H1 (cell line): Measurements from ENCODE around the gene GRK3. TPM values are rescaled to one million over a fixed set of nuclear protein-coding genes. Genes with fewer than 3 reads are reported as not detected.
"Not testable (repeated sequence)": the region's sequence is repeated elsewhere in the genome, so short reads cannot be mapped to it uniquely, and the experiment has no call there.

ENCODE experiments used
- CTCF ChIA-PET: fragments of 300-600 bp; sonication (Branson Sonifier 250); formaldehyde crosslinking; loops from one replicate; lab custom pipeline; 2021; ENCODE audit not compliant: partially characterized antibody; lab: Charles Lee
- POLR2A ChIA-PET: fragments of 300-600 bp; sonication (Branson Sonifier 250); formaldehyde crosslinking; loops from one replicate; lab custom pipeline; 2021; ENCODE audit warnings: inconsistent platforms; ENCODE audit not compliant: partially characterized antibody; lab: Charles Lee
- DNase-seq, 2 experiments: peaks; one replicate each; pipeline versions ENCODE4 v3.0.0 to v3.0.0-alpha.2; 2010 to 2022; ENCODE audit warnings: low spot score in 2 of 2, low read depth in 1 of 2, mixed read lengths in 1 of 2
- FAIRE-seq: peaks from 2 replicates; lab custom pipeline; 2011; peaks lifted over from hg19 to GRCh38; lab: Jason Lieb, UNC
- H2AFZ ChIP-seq: 2 replicates; pipeline ENCODE4 v1.8.1; 2012; ENCODE audit warnings: low read length, inconsistent platforms
- H2AK5ac ChIP-seq: 2 replicates; pipeline ENCODE4 v1.6.1; 2013; ENCODE audit warnings: low read depth, low read length
- H2BK120ac ChIP-seq: replicated peaks from 2 replicates; pipeline ENCODE3; 2013; ENCODE audit warnings: low read depth, low read length, inconsistent platforms
- H2BK12ac ChIP-seq: 2 replicates; pipeline ENCODE4 v1.6.1; 2013; ENCODE audit warnings: low read depth, low read length
- H2BK15ac ChIP-seq: 2 replicates; pipeline ENCODE4 v1.6.1; 2013; ENCODE audit warnings: low read length
- H2BK20ac ChIP-seq: 2 replicates; pipeline ENCODE4 v1.6.1; 2013; ENCODE audit warnings: low read length
- H2BK5ac ChIP-seq: 2 replicates; pipeline ENCODE4 v1.6.1; 2013; ENCODE audit warnings: low read depth, low read length
- H3K14ac ChIP-seq: 2 replicates; pipeline ENCODE4 v1.6.1; 2013; ENCODE audit warnings: inconsistent platforms; ENCODE audit not compliant: insufficient read length
- H3K18ac ChIP-seq: 2 replicates; pipeline ENCODE4 v1.6.1; 2013; ENCODE audit warnings: low read length; ENCODE audit errors: extremely low read depth
- H3K23ac ChIP-seq: 2 replicates; pipeline ENCODE4 v1.6.1; 2013; ENCODE audit warnings: inconsistent platforms; ENCODE audit not compliant: insufficient read length
- H3K23me2 ChIP-seq: 2 replicates; pipeline ENCODE4 v1.6.1; 2013; ENCODE audit warnings: low read depth, low read length
- H3K27ac ChIP-seq: 2 replicates; pipeline ENCODE4 v1.6.1; 2011; ENCODE audit warnings: low read depth, low read length, inconsistent platforms
- H3K27me3 ChIP-seq, 4 experiments: replicated peaks in 1 of 4; 1 replicate in 1 of 4; 2 replicates in 3 of 4; pipeline versions ENCODE4 v1.6.1 to v1.8.1; 2011 to 2013; ENCODE audit warnings: low read length in 3 of 4, mild to moderate bottlenecking in 3 of 4, inconsistent platforms in 2 of 4, mixed read lengths in 2 of 4, moderate library complexity in 1 of 4; ENCODE audit not compliant: control insufficient read depth in 3 of 4, insufficient read depth in 3 of 4; ENCODE audit errors: extremely low read depth in 1 of 4
- H3K36me3 ChIP-seq, 4 experiments: 2 replicates each; pipeline versions ENCODE4 v1.6.1 to v1.8.1; 2011 to 2013; ENCODE audit warnings: mild to moderate bottlenecking in 4 of 4, low read length in 3 of 4, moderate library complexity in 2 of 4, control low read depth in 1 of 4, inconsistent platforms in 1 of 4; ENCODE audit not compliant: insufficient read depth in 4 of 4, control insufficient read depth in 2 of 4
- H3K4ac ChIP-seq: replicated peaks from 2 replicates; pipeline ENCODE3; 2013; ENCODE audit warnings: low read length, low read depth, mixed read lengths, inconsistent platforms; ENCODE audit not compliant: insufficient read length
- H3K4me1 ChIP-seq, 4 experiments: replicated peaks in 1 of 4; 1 replicate in 1 of 4; 2 replicates in 3 of 4; pipeline versions ENCODE4 v1.6.1 to v1.8.1; 2011 to 2013; ENCODE audit warnings: low read length in 3 of 4, inconsistent platforms in 2 of 4, mixed read lengths in 1 of 4; ENCODE audit not compliant: insufficient read depth in 4 of 4, control insufficient read depth in 3 of 4
- H3K4me2 ChIP-seq, 2 experiments: 2 replicates each; pipeline versions ENCODE4 v1.6.1 to v1.8.1; 2011 to 2013; ENCODE audit warnings: low read depth in 2 of 2, low read length in 2 of 2, control low read depth in 1 of 2, inconsistent platforms in 1 of 2, mild to moderate bottlenecking in 1 of 2; ENCODE audit not compliant: insufficient read depth in 1 of 2
- H3K4me3 ChIP-seq, 4 experiments: fragments of 200-600, 300-600 bp in 1 of 4; sonication (generic), shearing (Covaris generic), sonication (Bioruptor Twin) in 1 of 4; 2 replicates each; pipeline versions ENCODE4 v1.5.1 to v1.8.1; 2011 to 2016; ENCODE audit warnings: low read length in 4 of 4, low read depth in 3 of 4, control low read depth in 2 of 4, inconsistent platforms in 2 of 4, mild to moderate bottlenecking in 2 of 4, mixed read lengths in 1 of 4, moderate library complexity in 1 of 4; ENCODE audit not compliant: insufficient read depth in 2 of 4; ENCODE audit errors: extremely low read depth in 1 of 4
- H3K56ac ChIP-seq: replicated peaks from 2 replicates; pipeline ENCODE3; 2013; ENCODE audit warnings: low read depth, mild to moderate bottlenecking, mixed read lengths, low read length, inconsistent platforms; ENCODE audit not compliant: insufficient read length
- H3K79me1 ChIP-seq: 2 replicates; pipeline ENCODE4 v1.6.1; 2013; ENCODE audit warnings: low read depth, low read length, control low read depth
- H3K79me2 ChIP-seq, 2 experiments: 2 replicates each; pipeline versions ENCODE4 v1.6.1 to v1.8.1; 2012 to 2013; ENCODE audit warnings: low read length in 2 of 2, mild to moderate bottlenecking in 2 of 2, inconsistent platforms in 1 of 2; ENCODE audit not compliant: insufficient read depth in 2 of 2, control insufficient read depth in 1 of 2
- H3K9ac ChIP-seq, 4 experiments: replicated peaks in 1 of 4; 1 replicate in 1 of 4; 2 replicates in 3 of 4; pipeline versions ENCODE4 v1.6.1 to v1.8.1; 2011 to 2013; ENCODE audit warnings: low read depth in 3 of 4, low read length in 3 of 4, control low read depth in 2 of 4, mild to moderate bottlenecking in 2 of 4, moderate library complexity in 2 of 4, inconsistent platforms in 1 of 4; ENCODE audit errors: extremely low read depth in 1 of 4
- H3K9me3 ChIP-seq, 2 experiments: 2 replicates each; pipeline versions ENCODE4 v1.6.1 to v1.8.1; 2012 to 2013; ENCODE audit warnings: mild to moderate bottlenecking in 2 of 2, moderate library complexity in 2 of 2, control low read depth in 1 of 2, inconsistent platforms in 1 of 2, low read depth in 1 of 2, low read length in 1 of 2, mixed read lengths in 1 of 2; ENCODE audit not compliant: insufficient read depth in 2 of 2
- H4K20me1 ChIP-seq, 2 experiments: replicated peaks in 1 of 2; 2 replicates each; pipeline versions ENCODE3 to v1.8.1; 2011 to 2013; ENCODE audit warnings: inconsistent platforms in 2 of 2, low read length in 2 of 2, mild to moderate bottlenecking in 1 of 2; ENCODE audit not compliant: insufficient read depth in 2 of 2, control insufficient read depth in 1 of 2
- H4K5ac ChIP-seq: 2 replicates; pipeline ENCODE4 v1.6.1; 2013; ENCODE audit warnings: low read length, low read depth, mixed read lengths, inconsistent platforms; ENCODE audit not compliant: insufficient read length
- H4K8ac ChIP-seq: 2 replicates; pipeline ENCODE4 v1.8.0; 2013; ENCODE audit warnings: mild to moderate bottlenecking, moderate library complexity, low read length, inconsistent platforms; ENCODE audit not compliant: insufficient read depth; ENCODE audit errors: extremely low read depth
- H4K91ac ChIP-seq: replicated peaks from 2 replicates; pipeline ENCODE3; 2013; ENCODE audit warnings: low read length, mixed read lengths, inconsistent platforms; ENCODE audit not compliant: insufficient read length
- whole genome bisulfite sequencing, 2 experiments: shearing (Covaris generic) in 1 of 2; methylation state at CpG; one replicate each; pipeline versions ENCODE4 v1.1.6 to v1.1.7; 2013 to 2015; ENCODE audit warnings: low lambda C conversion rate in 2 of 2, mixed read lengths in 2 of 2, inconsistent platforms in 1 of 2, low coverage in 1 of 2, missing lambda C conversion rate in 1 of 2; ENCODE audit not compliant: insufficient replicate concordance in 2 of 2, insufficient coverage in 1 of 2, insufficient read length in 1 of 2; ENCODE audit errors: extremely low coverage in 1 of 2, missing lambda C conversion rate in 1 of 2; 5-methylcytosine and 5-hydroxymethylcytosine counted together
- polyA plus RNA-seq, 7 experiments: library from polyadenylated mRNA; depleted of rRNA in 3 of 7; stranded (reverse) in 5 of 7; unstranded in 2 of 7; fragments of >200 nt in 5 of 7; fragments of 200-250 nt in 2 of 7; gene quantifications; 1 replicate in 5 of 7; 2 replicates in 1 of 7; 4 replicates in 1 of 7; pipeline versions ENCODE4 v1.2.1 to v1.2.3, GENCODE V29; 2011 to 2013; ENCODE audit warnings: missing spikeins in 2 of 7, mixed read lengths in 2 of 7
- total RNA-seq: library from RNA; stranded (reverse); fragmentation: NEBNext Ultra II Directional; extraction: Animal tissue kit (Norgen Biotek cat#: 25700); gene quantifications from 2 replicates; pipeline ENCODE4 v1.2.1, GENCODE V29; 2021

GRK3 gene
- total and polyA plus RNA-seq, 2 of the 8 experiments (the other 6 are each of a cell fraction or from before 2014, with no cell fraction given) = 7.5 to 35.3 TPM

GRCh38 chr22:25575674-25576392, 11.4 kb downstream of the GRK3 start:
- H2BK20ac ChIP-seq, H3K4me3 ChIP-seq, H2AK5ac ChIP-seq, H2BK5ac ChIP-seq, DNase-seq, H2BK15ac ChIP-seq, H4K91ac ChIP-seq, H3K9ac ChIP-seq, H3K27me3 ChIP-seq, H3K23ac ChIP-seq, H3K79me1 ChIP-seq, H3K4ac ChIP-seq, H3K18ac ChIP-seq, H3K4me1 ChIP-seq, H3K23me2 ChIP-seq, H2AFZ ChIP-seq, H4K5ac ChIP-seq, H4K20me1 ChIP-seq, H3K9me3 ChIP-seq, H3K36me3 ChIP-seq, H3K56ac ChIP-seq, H3K27ac ChIP-seq, H3K14ac ChIP-seq, H3K4me2 ChIP-seq, POLR2A ChIA-PET, H2BK120ac ChIP-seq, H4K8ac ChIP-seq, H2BK12ac ChIP-seq: not testable (repeated sequence)
- WGBS, 2 experiments = 83% methylated on average over 8 of the region's 8 CpGs; no CpG with 5 or more reads in 1 of the 2 experiments
- FAIRE-seq = peak; percentile 81
- CTCF ChIA-PET = interaction anchor here (0.6 to 1.4 kb wide), 5 partner anchors 48 to 762 kb away, joined by 3 to 4 read pairs (median 3); no protein-coding TSS in a partner anchor
- peaks cover 0 to 81% of the 10 kb centered on the region in 2 experiments; a peak in 3 of 4 replicates for H3K79me2 ChIP-seq

- peak; percentile 85 for FAIRE-seq
Observed at GRCh38 chr22:25581452-25581851, 17.0 kb downstream of the GRK3 start.

More at GRCh38 chr22:25581452-25581851, 17.0 kb downstream of the GRK3 start:
- H4K20me1 ChIP-seq, H3K23me2 ChIP-seq, H2BK5ac ChIP-seq, H4K5ac ChIP-seq, H3K18ac ChIP-seq, H4K91ac ChIP-seq, H3K9me3 ChIP-seq, H3K4ac ChIP-seq, H2BK120ac ChIP-seq, POLR2A ChIA-PET, H3K27me3 ChIP-seq, H3K4me1 ChIP-seq, H2BK20ac ChIP-seq, H2BK12ac ChIP-seq, H3K9ac ChIP-seq, H3K4me2 ChIP-seq, H4K8ac ChIP-seq, H2AFZ ChIP-seq, H3K36me3 ChIP-seq, DNase-seq, H3K27ac ChIP-seq, H3K14ac ChIP-seq, H3K23ac ChIP-seq, CTCF ChIA-PET, H3K4me3 ChIP-seq, H3K56ac ChIP-seq, H2AK5ac ChIP-seq, H3K79me1 ChIP-seq, H2BK15ac ChIP-seq: not testable (repeated sequence)
- WGBS, 2 experiments = 83% methylated on average over 6 of the region's 6 CpGs; no CpG with 5 or more reads in 1 of the 2 experiments
- H3K79me2 ChIP-seq = peaks cover 0 to 48% of the 10 kb centered on the region in 2 experiments; a peak in 2 of 4 replicates
